Right lobe of liver (tissue), 4 donors: Measurements from ENCODE around the gene RAB37.

Source experiments
- CTCF ChIP-seq, 4 donors: fragments of 200-600 bp in 3 of 4; fragments of 450-650 bp in 1 of 4; IDR thresholded peaks; one replicate each; pipeline versions ENCODE4 v1.5.1 to v1.8.0; 2016 to 2022; ENCODE audit warnings: antibody characterized with exemption in 4 of 4, mild to moderate bottlenecking in 2 of 4
- POLR2A ChIP-seq: fragments of 450-650 bp; IDR thresholded peaks from one replicate; pipeline ENCODE4 v1.6.1; 2017; ENCODE audit warnings: antibody characterized with exemption, mild to moderate bottlenecking
- donor health status: DM: no; HTN: no; CAD: no.
- donor health status: DM: no; HTN: no; CAD: no.
- donor health status: DM: no; HTN: yes; CAD: no.

GRCh38 chr17:74739227-74739831 is 2.3 kb downstream of the RAB37 start:
- no peak for TF ChIP-seq CTCF (IDR thresholded peaks at IDR 0.05)
- no peak for TF ChIP-seq POLR2A
